IMR-90 (cell line): Measurements from ENCODE around the gene RBBP7. TPM values are rescaled to one million over a fixed set of nuclear protein-coding genes. Genes with fewer than 3 reads are reported as not detected.

Experiments used
- ATAC-seq: fragments of 200-7000 bp; cut with Tn5 transposase; 2 replicates; pipeline ENCODE4 v1.9.1; 2020; ENCODE audit warnings: low read depth, mild to moderate bottlenecking, moderate library complexity
- BruUV-seq: library from RNA; stranded (reverse); fragments of 400-500 nt; replicated peaks from 2 replicates; lab custom pipeline; 2021; lab: Mats Ljungman, UMichigan
- CTCF ChIA-PET: fragments of 300-600 bp; formaldehyde crosslinking; extraction: SDS; loops from one replicate; lab custom pipeline; 2021; ENCODE audit warnings: antibody characterized with exemption; lab: Yijun Ruan, JAX
- POLR2A ChIA-PET: fragments of 300-600 bp; sonication (Branson Sonifier 250); formaldehyde crosslinking; loops from one replicate; lab custom pipeline; 2022; ENCODE audit warnings: antibody characterized with exemption; ENCODE audit not compliant: unreplicated experiment; lab: Charles Lee
- DNase-seq: peaks from one replicate; pipeline ENCODE4 v3.0.0; 2013
- H2AFZ ChIP-seq: replicated peaks from 2 replicates; pipeline ENCODE3; 2013; ENCODE audit warnings: low read length, mild to moderate bottlenecking; ENCODE audit not compliant: poor library complexity
- H2AK5ac ChIP-seq: 2 replicates; pipeline ENCODE4 v1.6.1; 2013; ENCODE audit warnings: low read depth, low read length, inconsistent platforms
- H2AK9ac ChIP-seq: replicated peaks from 2 replicates; pipeline ENCODE3; 2013; ENCODE audit warnings: mild to moderate bottlenecking, low read depth, low read length, moderate library complexity; ENCODE audit not compliant: poor library complexity
- H2BK120ac ChIP-seq: 2 replicates; pipeline ENCODE4 v1.6.1; 2013; ENCODE audit warnings: low read depth, low read length, inconsistent platforms
- H2BK15ac ChIP-seq: 3 replicates; pipeline ENCODE4 v1.6.1; 2013; ENCODE audit warnings: low read depth, low read length, inconsistent platforms
- H2BK20ac ChIP-seq: 2 replicates; pipeline ENCODE4 v1.6.1; 2013; ENCODE audit warnings: low read depth, mild to moderate bottlenecking, inconsistent platforms, low read length, moderate library complexity
- H2BK5ac ChIP-seq: 2 replicates; pipeline ENCODE4 v1.6.1; 2013; ENCODE audit warnings: mild to moderate bottlenecking, low read depth, low read length, inconsistent platforms; ENCODE audit not compliant: poor library complexity, severe bottlenecking
- H3K14ac ChIP-seq: replicated peaks from 2 replicates; pipeline ENCODE4 v1.6.1; 2013; ENCODE audit warnings: low read depth, low read length, inconsistent platforms
- H3K18ac ChIP-seq: 2 replicates; pipeline ENCODE4 v1.6.1; 2013; ENCODE audit warnings: low read depth, low read length, control low read depth
- H3K23ac ChIP-seq: 2 replicates; pipeline ENCODE4 v1.6.1; 2013; ENCODE audit warnings: low read depth, low read length, inconsistent platforms
- H3K27ac ChIP-seq: 2 replicates; pipeline ENCODE4 v1.5.1; 2013; ENCODE audit warnings: mild to moderate bottlenecking, control low read depth, low read length; ENCODE audit not compliant: insufficient read depth
- H3K27me3 ChIP-seq: 2 replicates; pipeline ENCODE4 v1.6.1; 2013; ENCODE audit warnings: low read length; ENCODE audit not compliant: control insufficient read depth, insufficient read depth
- H3K36me3 ChIP-seq: 2 replicates; pipeline ENCODE4 v1.6.1; 2013; ENCODE audit warnings: low read length, mixed read lengths; ENCODE audit not compliant: control insufficient read depth, insufficient read depth
- H3K4ac ChIP-seq: 2 replicates; pipeline ENCODE4 v1.6.1; 2013; ENCODE audit warnings: low read depth, low read length, inconsistent platforms
- H3K4me1 ChIP-seq: 2 replicates; pipeline ENCODE4 v1.6.1; 2013; ENCODE audit warnings: low read length, mixed read lengths; ENCODE audit not compliant: control insufficient read depth, insufficient read depth
- H3K4me2 ChIP-seq: 2 replicates; pipeline ENCODE4 v1.6.1; 2013; ENCODE audit warnings: low read depth, mild to moderate bottlenecking, control low read depth, low read length, moderate library complexity
- H3K4me3 ChIP-seq: 2 replicates; pipeline ENCODE4 v1.5.1; 2013; ENCODE audit warnings: low read depth, mild to moderate bottlenecking, control low read depth, low read length, moderate library complexity; ENCODE audit not compliant: insufficient read depth
- H3K56ac ChIP-seq: 2 replicates; pipeline ENCODE4 v1.6.1; 2013; ENCODE audit warnings: low read length, inconsistent platforms; ENCODE audit not compliant: insufficient read depth; ENCODE audit errors: extremely low read depth
- H3K79me1 ChIP-seq, 2 experiments: 2 replicates each; pipeline ENCODE4 v1.6.1; 2013; ENCODE audit warnings: low read length in 2 of 2, inconsistent platforms in 1 of 2, low read depth in 1 of 2
- H3K9ac ChIP-seq: 2 replicates; pipeline ENCODE4 v1.6.1; 2013; ENCODE audit warnings: low read depth, low read length, control low read depth
- H3K9me1 ChIP-seq: 2 replicates; pipeline ENCODE4 v1.6.1; 2013; ENCODE audit warnings: low read length, inconsistent platforms; ENCODE audit not compliant: insufficient read depth
- H3K9me3 ChIP-seq: 2 replicates; pipeline ENCODE4 v1.6.1; 2013; ENCODE audit warnings: low read length; ENCODE audit not compliant: control insufficient read depth, insufficient read depth
- H4K20me1 ChIP-seq: 2 replicates; pipeline ENCODE4 v1.6.1; 2013; ENCODE audit warnings: low read length, inconsistent platforms; ENCODE audit not compliant: insufficient read depth
- H4K5ac ChIP-seq: 2 replicates; pipeline ENCODE4 v1.6.1; 2013; ENCODE audit warnings: mild to moderate bottlenecking, low read depth, low read length, control low read depth
- H4K8ac ChIP-seq, 2 experiments: 2 replicates each; pipeline ENCODE4 v1.6.1; 2013; ENCODE audit warnings: low read depth in 2 of 2, low read length in 2 of 2, control low read depth in 1 of 2, inconsistent platforms in 1 of 2
- H4K91ac ChIP-seq: 2 replicates; pipeline ENCODE4 v1.6.1; 2013; ENCODE audit warnings: low read depth, low read length, inconsistent platforms; ENCODE audit not compliant: insufficient read depth
- BHLHE40 ChIP-seq: fragments of 150-350 bp; IDR thresholded peaks from 2 replicates; pipeline ENCODE4 v1.6.1; 2016; ENCODE audit warnings: mild to moderate bottlenecking, low read depth, low read length
- CEBPB ChIP-seq: IDR thresholded peaks from 2 replicates; pipeline ENCODE4 v1.6.1; 2012; ENCODE audit warnings: low read depth, low read length, improper control_type of control experiment
- CHD1 ChIP-seq: IDR thresholded peaks from 2 replicates; pipeline ENCODE4 v1.6.1; 2012; ENCODE audit warnings: low read depth, low read length, improper control_type of control experiment
- FOS ChIP-seq: fragments of 150-350 bp; IDR thresholded peaks from 2 replicates; pipeline ENCODE4 v1.6.1; 2016; ENCODE audit warnings: low read depth, low read length
- MAFK ChIP-seq: IDR thresholded peaks from 2 replicates; pipeline ENCODE4 v1.6.1; 2012; ENCODE audit warnings: low read depth, low read length, improper control_type of control experiment
- MAZ ChIP-seq: IDR thresholded peaks from 2 replicates; pipeline ENCODE4 v1.6.1; 2012; ENCODE audit warnings: low read depth, mild to moderate bottlenecking, low read length, improper control_type of control experiment, moderate library complexity, borderline replicate concordance
- MXI1 ChIP-seq: IDR thresholded peaks from 2 replicates; pipeline ENCODE4 v1.6.1; 2012; ENCODE audit warnings: low read depth, mild to moderate bottlenecking, low read length, moderate library complexity, borderline replicate concordance
- NFE2L2 ChIP-seq: fragments of 150-350 bp; IDR thresholded peaks from 2 replicates; pipeline ENCODE4 v1.6.1; 2016; ENCODE audit warnings: low read depth, mild to moderate bottlenecking, low read length
- POLR2A ChIP-seq: IDR thresholded peaks from 2 replicates; pipeline ENCODE4 v1.6.1; 2012; ENCODE audit warnings: mild to moderate bottlenecking, low read depth, low read length
- RAD21 ChIP-seq: IDR thresholded peaks from 2 replicates; pipeline ENCODE4 v1.6.1; 2012; ENCODE audit warnings: low read length, improper control_type of control experiment
- RCOR1 ChIP-seq: IDR thresholded peaks from 2 replicates; pipeline ENCODE4 v1.6.1; 2012; ENCODE audit warnings: mild to moderate bottlenecking, low read length, improper control_type of control experiment; ENCODE audit not compliant: insufficient replicate concordance
- RFX5 ChIP-seq: IDR thresholded peaks from 2 replicates; pipeline ENCODE4 v1.8.0; 2012; ENCODE audit warnings: low read depth, mild to moderate bottlenecking, low read length, moderate library complexity
- SMC3 ChIP-seq: fragments of 150-350 bp; IDR thresholded peaks from 2 replicates; pipeline ENCODE4 v1.6.1; 2016; ENCODE audit warnings: low read depth, mild to moderate bottlenecking, antibody characterized with exemption, low read length, moderate library complexity
- WGBS, 2 experiments: methylation state at CpG; one replicate each; pipeline versions ENCODE4 v1.1.5 to v1.1.7; 2013; ENCODE audit warnings: missing lambda C conversion rate in 2 of 2; ENCODE audit not compliant: insufficient read length in 1 of 2; ENCODE audit errors: extremely low coverage in 2 of 2; 5-methylcytosine and 5-hydroxymethylcytosine counted together
- dilution Hi-C: fragments of 300-500 bp; cut with HindIII; formaldehyde crosslinking; loops from one replicate; pipeline ENCODE4 v1.14.3; 2018; ENCODE audit warnings: low sequenced_read_pairs; ENCODE audit not compliant: unreplicated experiment
- in situ Hi-C: fragments of 300-500 bp; cut with MboI; formaldehyde crosslinking; loops from 3 replicates; pipeline ENCODE4 v1.14.3; 2019; ENCODE audit warnings: low sequenced_read_pairs, inconsistent platforms, mixed read lengths
- intact Hi-C: fragments of 100-400 bp; cut with micrococcal nuclease; formaldehyde crosslinking; loops from 2 replicates; pipeline ENCODE4 v1.10.0; 2022
- polyA plus RNA-seq, 3 experiments: library from polyadenylated mRNA; depleted of rRNA; stranded (reverse); fragments of >200 nt; gene quantifications; 2 replicates each; pipeline ENCODE4 v1.2.3, GENCODE V29; 2012; ENCODE audit warnings: low replicate concordance in 1 of 3
- total RNA-seq: library from RNA; depleted of rRNA; stranded (reverse); fragments of >200 nt; gene quantifications from 2 replicates; pipeline ENCODE4 v1.2.3, GENCODE V29; 2012
- TF ChIP-seq, protein P1 (sequence below): fragments of 150-350 bp; IDR thresholded peaks from 2 replicates; pipeline ENCODE4 v1.6.1; 2016; ENCODE audit warnings: low read depth, mild to moderate bottlenecking, low read length, moderate library complexity, borderline replicate concordance
- TF ChIP-seq, protein P2 (sequence below): fragments of 150-350 bp; IDR thresholded peaks from 2 replicates; pipeline ENCODE4 v1.6.1; 2017; ENCODE audit warnings: mild to moderate bottlenecking, antibody characterized with exemption, low read length, low read depth
- TF ChIP-seq, protein P3 (sequence below): conservative IDR thresholded peaks from 2 replicates; pipeline ENCODE4 v1.5.1; 2012; ENCODE audit warnings: mild to moderate bottlenecking, low read depth, low read length, improper control_type of control experiment

RBBP7 gene
- total and polyA plus RNA-seq, 2 of the 4 experiments (the other 2 are of a cell fraction): 147 to 149 TPM

DNA sequence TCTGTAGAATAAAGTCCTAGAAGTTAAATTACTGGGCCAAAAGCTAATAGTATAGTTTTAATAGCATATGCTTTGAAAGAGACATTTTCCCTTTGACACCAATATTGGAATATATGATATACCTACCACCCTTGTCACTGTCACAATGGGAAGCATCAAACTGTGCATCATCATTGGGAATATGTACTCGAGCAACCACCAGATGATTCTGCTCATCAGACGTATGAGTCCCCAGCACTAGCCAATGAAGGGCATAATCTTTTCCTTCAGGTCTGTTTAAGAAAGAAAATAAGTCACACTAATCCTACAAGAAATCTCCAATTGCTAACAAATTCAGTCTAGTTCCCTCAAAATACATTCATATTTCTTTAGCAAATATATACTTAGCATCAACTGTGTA lies 7.3 kb downstream of the RBBP7 start:
- no peak overlapping the region for H2BK5ac ChIP-seq
- CTCF ChIA-PET: no interaction called here
- no peak overlapping the region for H3K14ac ChIP-seq
- no peak overlapping the region for H3K56ac ChIP-seq
- no peaks in the 10 kb centered on the region for H3K27me3 ChIP-seq
- no peak overlapping the region for H2AK9ac ChIP-seq
- H3K79me1 ChIP-seq: peaks cover 0 to 20% of the 10 kb centered on the region in 2 experiments; a peak in 3 of 4 replicates
- no peaks in the 10 kb centered on the region; the same call in none of the 2 replicates for H3K9me1 ChIP-seq
- no peak overlapping the region for H3K18ac ChIP-seq
- H2BK20ac ChIP-seq: no peak overlapping the region
- no peak overlapping the region for H4K5ac ChIP-seq
- no CpG with 5 or more reads among the region's 2 CpGs for WGBS, 2 experiments
- no peaks in the 10 kb centered on the region for H3K9me3 ChIP-seq
- H2BK120ac ChIP-seq: no peak overlapping the region
- H3K27ac ChIP-seq: no peak overlapping the region
- TF ChIP-seq SMC3 (no peak), CHD1 (no peak), CEBPB (no peak), MAFK (no peak), POLR2A (no peak), MXI1 (no peak), MAZ (no peak), RAD21 (no peak), NFE2L2 (no peak), FOS (no peak), BHLHE40 (no peak), RFX5 (no peak), RCOR1 (no peak)
- TF ChIP-seq, protein P1, sequence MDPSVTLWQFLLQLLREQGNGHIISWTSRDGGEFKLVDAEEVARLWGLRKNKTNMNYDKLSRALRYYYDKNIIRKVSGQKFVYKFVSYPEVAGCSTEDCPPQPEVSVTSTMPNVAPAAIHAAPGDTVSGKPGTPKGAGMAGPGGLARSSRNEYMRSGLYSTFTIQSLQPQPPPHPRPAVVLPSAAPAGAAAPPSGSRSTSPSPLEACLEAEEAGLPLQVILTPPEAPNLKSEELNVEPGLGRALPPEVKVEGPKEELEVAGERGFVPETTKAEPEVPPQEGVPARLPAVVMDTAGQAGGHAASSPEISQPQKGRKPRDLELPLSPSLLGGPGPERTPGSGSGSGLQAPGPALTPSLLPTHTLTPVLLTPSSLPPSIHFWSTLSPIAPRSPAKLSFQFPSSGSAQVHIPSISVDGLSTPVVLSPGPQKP: no peak
- TF ChIP-seq, protein P2, sequence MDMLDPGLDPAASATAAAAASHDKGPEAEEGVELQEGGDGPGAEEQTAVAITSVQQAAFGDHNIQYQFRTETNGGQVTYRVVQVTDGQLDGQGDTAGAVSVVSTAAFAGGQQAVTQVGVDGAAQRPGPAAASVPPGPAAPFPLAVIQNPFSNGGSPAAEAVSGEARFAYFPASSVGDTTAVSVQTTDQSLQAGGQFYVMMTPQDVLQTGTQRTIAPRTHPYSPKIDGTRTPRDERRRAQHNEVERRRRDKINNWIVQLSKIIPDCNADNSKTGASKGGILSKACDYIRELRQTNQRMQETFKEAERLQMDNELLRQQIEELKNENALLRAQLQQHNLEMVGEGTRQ: no peak
- TF ChIP-seq, protein P3, sequence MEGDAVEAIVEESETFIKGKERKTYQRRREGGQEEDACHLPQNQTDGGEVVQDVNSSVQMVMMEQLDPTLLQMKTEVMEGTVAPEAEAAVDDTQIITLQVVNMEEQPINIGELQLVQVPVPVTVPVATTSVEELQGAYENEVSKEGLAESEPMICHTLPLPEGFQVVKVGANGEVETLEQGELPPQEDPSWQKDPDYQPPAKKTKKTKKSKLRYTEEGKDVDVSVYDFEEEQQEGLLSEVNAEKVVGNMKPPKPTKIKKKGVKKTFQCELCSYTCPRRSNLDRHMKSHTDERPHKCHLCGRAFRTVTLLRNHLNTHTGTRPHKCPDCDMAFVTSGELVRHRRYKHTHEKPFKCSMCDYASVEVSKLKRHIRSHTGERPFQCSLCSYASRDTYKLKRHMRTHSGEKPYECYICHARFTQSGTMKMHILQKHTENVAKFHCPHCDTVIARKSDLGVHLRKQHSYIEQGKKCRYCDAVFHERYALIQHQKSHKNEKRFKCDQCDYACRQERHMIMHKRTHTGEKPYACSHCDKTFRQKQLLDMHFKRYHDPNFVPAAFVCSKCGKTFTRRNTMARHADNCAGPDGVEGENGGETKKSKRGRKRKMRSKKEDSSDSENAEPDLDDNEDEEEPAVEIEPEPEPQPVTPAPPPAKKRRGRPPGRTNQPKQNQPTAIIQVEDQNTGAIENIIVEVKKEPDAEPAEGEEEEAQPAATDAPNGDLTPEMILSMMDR: no peak
- H2AK5ac ChIP-seq: no peak overlapping the region
- DNase-seq: no peak
- dilution Hi-C loops: no loop called here
- no peak for ATAC-seq
- no peak overlapping the region for H3K4me3 ChIP-seq
- H2BK15ac ChIP-seq: no peak overlapping the region
- no TSS peak for BruUV-seq
- POLR2A ChIA-PET: no interaction called here
- peaks cover 20% of the 10 kb centered on the region for H3K36me3 ChIP-seq
- H3K4me2 ChIP-seq: no peak overlapping the region
- intact Hi-C loops: no loop called here
- peaks cover 45% of the 10 kb centered on the region for H4K20me1 ChIP-seq
- H3K4me1 ChIP-seq: no peaks in the 10 kb centered on the region
- H4K91ac ChIP-seq: no peak overlapping the region
- H3K4ac ChIP-seq: no peak overlapping the region
- H2AFZ ChIP-seq: no peak overlapping the region
- H3K23ac ChIP-seq: no peak overlapping the region
- no peak overlapping the region for H3K9ac ChIP-seq
- no peak overlapping the region for H4K8ac ChIP-seq
- in situ Hi-C loops: no loop called here
